ENCODE data around the gene PCBP3. TPM values are rescaled to one million over a fixed set of nuclear protein-coding genes. Genes with fewer than 3 reads are reported as not detected.
"Not testable (repeated sequence)": the region's sequence is repeated elsewhere in the genome, so short reads cannot be mapped to it uniquely, and the experiment has no call there.

Gene PCBP3
- total RNA-seq, 1 donor from 2014 or later, result 5.0 TPM

DNA sequence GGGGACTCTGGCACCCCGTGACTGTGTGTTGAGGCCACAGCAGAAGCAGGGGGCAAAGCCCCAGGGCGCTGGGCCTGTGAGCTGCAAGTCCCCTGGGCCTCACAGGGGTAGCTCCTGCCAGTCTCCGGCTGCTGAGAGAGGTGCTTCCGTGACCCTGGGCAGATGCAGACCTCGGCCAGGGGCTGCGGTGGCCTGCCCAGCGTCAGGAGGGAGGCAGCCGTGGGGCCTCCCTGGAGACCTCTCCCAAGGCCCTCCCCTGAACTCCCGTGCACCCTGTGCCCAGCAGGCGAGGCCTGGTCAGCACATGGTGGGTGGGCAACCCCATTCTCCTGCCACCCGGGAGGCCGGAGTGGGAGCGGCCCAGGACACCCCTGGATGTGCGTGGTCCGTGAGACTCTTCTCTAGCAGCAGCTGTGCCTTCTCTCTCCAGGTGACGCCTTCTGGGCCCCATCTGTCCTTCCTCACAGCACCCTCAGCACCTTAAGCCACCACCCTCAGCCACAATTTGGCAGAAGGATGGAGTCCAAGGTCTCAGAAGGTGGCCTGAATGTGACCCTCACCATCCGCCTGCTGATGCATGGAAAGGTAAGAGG, 252.3 kb downstream of the PCBP3 start:
- no peak overlapping the region for H3K27ac Mint-ChIP-seq
- peaks cover 24% of the 10 kb centered on the region for H3K4me1 Mint-ChIP-seq
- peaks cover 8% of the 10 kb centered on the region for H3K27me3 Mint-ChIP-seq (ENCODE audit: low read depth)
- TF ChIP-seq, protein P1, sequence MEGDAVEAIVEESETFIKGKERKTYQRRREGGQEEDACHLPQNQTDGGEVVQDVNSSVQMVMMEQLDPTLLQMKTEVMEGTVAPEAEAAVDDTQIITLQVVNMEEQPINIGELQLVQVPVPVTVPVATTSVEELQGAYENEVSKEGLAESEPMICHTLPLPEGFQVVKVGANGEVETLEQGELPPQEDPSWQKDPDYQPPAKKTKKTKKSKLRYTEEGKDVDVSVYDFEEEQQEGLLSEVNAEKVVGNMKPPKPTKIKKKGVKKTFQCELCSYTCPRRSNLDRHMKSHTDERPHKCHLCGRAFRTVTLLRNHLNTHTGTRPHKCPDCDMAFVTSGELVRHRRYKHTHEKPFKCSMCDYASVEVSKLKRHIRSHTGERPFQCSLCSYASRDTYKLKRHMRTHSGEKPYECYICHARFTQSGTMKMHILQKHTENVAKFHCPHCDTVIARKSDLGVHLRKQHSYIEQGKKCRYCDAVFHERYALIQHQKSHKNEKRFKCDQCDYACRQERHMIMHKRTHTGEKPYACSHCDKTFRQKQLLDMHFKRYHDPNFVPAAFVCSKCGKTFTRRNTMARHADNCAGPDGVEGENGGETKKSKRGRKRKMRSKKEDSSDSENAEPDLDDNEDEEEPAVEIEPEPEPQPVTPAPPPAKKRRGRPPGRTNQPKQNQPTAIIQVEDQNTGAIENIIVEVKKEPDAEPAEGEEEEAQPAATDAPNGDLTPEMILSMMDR (IDR thresholded peaks at IDR 0.05; ENCODE audit: unreplicated experiment), result no peak
- H3K4me3 Mint-ChIP-seq, result no peak overlapping the region
- H3K9me3 Mint-ChIP-seq, result no peaks in the 10 kb centered on the region
- no peak for DNase-seq (ENCODE audit: low spot score in 2 of 2, unreplicated experiment in 2 of 2)
- no peaks in the 10 kb centered on the region for H3K36me3 Mint-ChIP-seq

DNA sequence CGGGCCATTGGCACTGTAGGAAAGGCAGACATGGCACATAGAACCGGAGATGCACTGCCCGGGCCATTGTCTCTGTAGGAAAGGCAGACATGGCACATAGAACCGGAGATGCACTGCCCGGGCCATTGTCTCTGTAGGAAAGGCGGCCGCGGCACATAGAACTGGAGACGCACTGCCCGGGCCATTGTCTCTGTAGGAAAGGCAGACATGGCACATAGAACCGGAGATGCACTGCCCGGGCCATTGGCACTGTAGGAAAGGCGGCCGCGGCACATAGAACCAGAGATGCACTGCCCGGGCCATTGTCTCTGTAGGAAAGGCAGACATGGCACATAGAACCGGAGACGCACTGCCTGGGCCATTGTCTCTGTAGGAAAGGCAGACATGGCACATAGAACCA, 252.9 kb downstream of the PCBP3 start:
- not testable (repeated sequence) for H3K27me3 Mint-ChIP-seq (ENCODE audit: low read depth); H3K9me3 Mint-ChIP-seq; H3K36me3 Mint-ChIP-seq; DNase-seq (ENCODE audit: low spot score in 2 of 2, unreplicated experiment in 2 of 2); H3K4me3 Mint-ChIP-seq; H3K27ac Mint-ChIP-seq
- H3K4me1 Mint-ChIP-seq, result peaks cover 22% of the 10 kb centered on the region

DNA sequence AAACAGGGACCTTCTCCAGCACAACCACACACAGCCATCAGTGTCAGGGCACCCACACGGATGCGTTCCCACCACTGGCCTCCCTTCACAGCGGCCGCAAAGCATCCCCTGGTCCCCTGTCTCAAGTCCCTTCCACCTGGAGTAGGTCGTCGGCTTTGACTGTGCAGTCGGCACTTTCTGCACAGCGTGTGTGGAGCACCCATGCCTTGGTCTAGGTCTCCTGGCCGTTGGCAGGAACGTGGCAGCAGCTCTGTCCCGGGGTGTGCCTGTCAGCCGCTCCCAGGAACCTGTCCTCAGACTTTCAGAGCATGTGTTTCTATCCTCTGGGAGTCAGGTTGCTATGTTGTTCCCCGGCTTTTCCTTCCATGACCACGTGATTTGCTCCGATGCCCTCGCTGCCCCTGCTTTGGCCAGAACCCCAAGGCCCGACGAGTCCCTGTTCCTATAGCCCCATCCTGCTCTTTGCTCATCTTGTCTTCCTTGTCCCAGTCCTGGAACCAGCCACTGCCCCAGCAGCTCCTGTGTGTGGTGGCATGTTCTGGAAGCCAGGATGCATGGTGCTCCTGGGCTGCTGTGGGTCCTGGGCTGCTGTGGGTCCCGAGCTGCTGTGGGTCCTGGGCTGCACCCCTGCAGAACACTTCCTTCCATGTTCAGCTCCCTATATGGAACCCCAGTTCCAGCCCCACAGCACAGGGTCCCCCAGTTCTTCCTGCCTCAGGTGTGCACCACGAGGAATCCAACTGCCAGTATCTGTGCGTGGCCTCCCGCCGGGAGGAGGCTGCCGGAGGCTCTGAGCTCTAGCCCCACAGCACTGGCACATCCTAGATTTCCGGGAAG, 253.9 kb downstream of the PCBP3 start:
- Mint-ChIP-seq H3K4me3 (no peak overlapping the region), H3K4me1 (peaks cover 15% of the 10 kb centered on the region), H3K36me3 (no peaks in the 10 kb centered on the region), H3K9me3 (no peaks in the 10 kb centered on the region), H3K27me3 (ENCODE audit: low read depth) (peaks cover 4% of the 10 kb centered on the region), H3K27ac (no peak overlapping the region)
- TF ChIP-seq, protein P1 (IDR thresholded peaks at IDR 0.05; ENCODE audit: unreplicated experiment), result no peak
- no peak for DNase-seq (ENCODE audit: low spot score in 2 of 2, unreplicated experiment in 2 of 2)

DNA sequence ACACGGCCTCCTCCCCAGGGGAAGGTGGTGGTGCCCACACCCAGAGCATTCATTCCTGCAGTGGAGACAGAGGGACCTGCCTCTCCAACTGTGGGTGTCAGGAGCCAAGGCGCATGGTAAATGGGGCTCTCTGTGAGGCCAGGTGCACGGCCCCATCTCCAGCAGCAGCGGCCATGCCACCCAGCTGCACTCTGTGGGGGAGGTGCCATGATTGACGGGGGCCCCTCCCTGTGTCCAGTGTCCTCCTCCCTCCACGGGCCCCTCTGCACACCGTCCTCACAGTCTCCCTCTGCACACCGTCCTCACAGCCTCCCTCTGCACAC, 254.5 kb downstream of the PCBP3 start:
- Mint-ChIP-seq H3K4me1 (peaks cover 11% of the 10 kb centered on the region), H3K27ac (no peak overlapping the region), H3K9me3 (no peaks in the 10 kb centered on the region), H3K4me3 (no peak overlapping the region), H3K36me3 (no peaks in the 10 kb centered on the region), H3K27me3 (ENCODE audit: low read depth) (peaks cover 2% of the 10 kb centered on the region)
- DNase-seq (ENCODE audit: low spot score in 2 of 2, unreplicated experiment in 2 of 2), result no peak
- TF ChIP-seq, protein P1 (IDR thresholded peaks at IDR 0.05; ENCODE audit: unreplicated experiment), result no peak

DNA sequence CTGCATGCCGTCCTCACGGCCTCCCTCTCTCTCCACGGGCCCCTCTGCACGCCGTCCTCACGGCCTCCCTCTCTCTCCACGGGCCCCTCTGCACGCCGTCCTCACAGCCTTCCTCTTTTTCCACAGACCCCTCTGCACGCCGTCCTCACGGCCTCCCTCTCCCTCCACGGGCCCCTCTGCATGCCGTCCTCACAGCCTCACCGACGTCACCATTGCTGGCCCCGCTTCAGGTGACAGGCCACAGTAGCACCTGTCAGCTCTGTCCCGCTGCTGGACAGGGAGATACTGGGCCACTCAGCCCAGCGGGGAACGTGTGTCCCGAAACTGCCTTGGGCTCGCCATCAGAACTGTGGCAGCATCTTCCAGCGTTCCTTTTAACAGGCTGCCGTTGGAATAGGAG, 255.3 kb downstream of the PCBP3 start:
- Mint-ChIP-seq H3K4me1 (peaks cover 8% of the 10 kb centered on the region), H3K9me3 (no peaks in the 10 kb centered on the region), H3K4me3 (no peak overlapping the region), H3K27me3 (ENCODE audit: low read depth) (peaks cover 2% of the 10 kb centered on the region), H3K27ac (no peak overlapping the region), H3K36me3 (no peaks in the 10 kb centered on the region)
- DNase-seq (ENCODE audit: low spot score in 2 of 2, unreplicated experiment in 2 of 2), result no peak
- TF ChIP-seq, protein P1 (IDR thresholded peaks at IDR 0.05; ENCODE audit: unreplicated experiment), result no peak

DNA sequence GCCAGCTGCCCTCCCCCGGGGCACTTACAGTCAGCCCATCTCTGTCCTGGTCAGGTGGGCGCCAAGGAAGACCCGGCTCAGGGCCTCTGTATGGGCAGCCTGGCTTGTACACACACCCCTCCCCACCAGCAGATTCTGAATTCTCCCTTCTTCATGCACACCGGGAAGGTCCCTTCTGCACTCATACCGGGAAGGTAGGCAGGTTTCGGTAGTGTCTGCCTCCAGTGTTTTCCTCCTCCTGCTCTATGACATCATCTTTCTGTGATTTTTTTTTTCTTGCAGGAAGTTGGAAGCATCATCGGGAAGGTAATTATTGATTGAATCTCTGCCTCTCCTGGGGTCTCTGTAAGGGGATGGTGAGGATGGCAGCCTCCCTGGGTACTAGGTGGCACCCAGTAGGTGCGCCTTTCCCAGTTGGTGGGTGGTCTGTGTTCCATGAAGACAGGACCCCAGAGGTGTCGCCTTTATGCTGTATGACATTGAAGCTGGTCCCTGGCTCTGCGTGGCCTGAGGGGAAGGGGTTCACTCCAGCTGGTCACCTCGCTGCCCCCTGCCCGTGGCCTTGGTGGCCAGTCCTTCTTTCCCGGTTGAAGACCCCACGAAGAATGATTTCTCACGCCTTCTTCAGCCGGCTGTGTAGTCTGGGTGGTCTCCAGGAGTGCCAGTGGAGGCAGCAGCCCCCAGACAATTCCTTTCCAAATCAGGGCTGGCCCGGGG, 255.9 kb downstream of the PCBP3 start:
- H3K4me3 Mint-ChIP-seq, result no peak overlapping the region

More for the DNA sequence above, 255.9 kb downstream of the PCBP3 start:
- Mint-ChIP-seq H3K36me3 (no peaks in the 10 kb centered on the region), H3K9me3 (no peaks in the 10 kb centered on the region), H3K27me3 (ENCODE audit: low read depth) (peaks cover 2% of the 10 kb centered on the region), H3K4me1 (peaks cover 6% of the 10 kb centered on the region), H3K27ac (no peak overlapping the region)
- TF ChIP-seq, protein P1 (IDR thresholded peaks at IDR 0.05; ENCODE audit: unreplicated experiment), result no peak
- DNase-seq (ENCODE audit: low spot score in 2 of 2, unreplicated experiment in 2 of 2), result no peak

Data from mesothelial cell of epicardium (in vitro differentiated cells).